H1 (cell line): ENCODE data around the gene UBXN11.

Source experiments
- BRCA1 ChIP-seq: IDR thresholded peaks from 2 replicates; pipeline ENCODE4 v1.6.1; 2012; ENCODE audit warnings: low read depth, low read length, improper control_type of control experiment
- CHD1 ChIP-seq: IDR thresholded peaks from 2 replicates; pipeline ENCODE4 v1.6.1; 2012; ENCODE audit warnings: low read depth, low read length, improper control_type of control experiment
- EP300 ChIP-seq, 2 experiments: IDR thresholded peaks; 1 replicate in 1 of 2; 2 replicates in 1 of 2; pipeline ENCODE4 v1.6.1; 2011 to 2012; ENCODE audit warnings: low read depth in 2 of 2, low read length in 2 of 2, mild to moderate bottlenecking in 2 of 2, borderline replicate concordance in 1 of 2, inconsistent platforms in 1 of 2, moderate library complexity in 1 of 2
- RXRA ChIP-seq: IDR thresholded peaks from 2 replicates; pipeline ENCODE4 v1.6.1; 2011; ENCODE audit warnings: low read depth, mild to moderate bottlenecking, low read length, moderate library complexity; ENCODE audit not compliant: insufficient read depth
- SP1 ChIP-seq: IDR thresholded peaks from 2 replicates; pipeline ENCODE4 v1.6.1; 2011; ENCODE audit warnings: low read depth, low read length
- TAF1 ChIP-seq: IDR thresholded peaks from 2 replicates; pipeline ENCODE4 v1.6.1; 2011; ENCODE audit warnings: mild to moderate bottlenecking, low read depth, low read length
- TEAD4 ChIP-seq: IDR thresholded peaks from 2 replicates; pipeline ENCODE4 v1.6.1; 2012; ENCODE audit warnings: low read depth, low read length, inconsistent platforms, mixed read lengths
- TF ChIP-seq, protein P1 (sequence below), 3 experiments: IDR thresholded peaks; 1 replicate in 2 of 3; 2 replicates in 1 of 3; pipeline versions ENCODE4 v1.5.1 to v1.6.1; 2011; ENCODE audit warnings: low read length in 3 of 3, mild to moderate bottlenecking in 3 of 3, inconsistent platforms in 2 of 3, low read depth in 1 of 3, moderate library complexity in 1 of 3; ENCODE audit not compliant: insufficient read depth in 1 of 3; ENCODE audit errors: control extremely low read depth in 1 of 3

DNA sequence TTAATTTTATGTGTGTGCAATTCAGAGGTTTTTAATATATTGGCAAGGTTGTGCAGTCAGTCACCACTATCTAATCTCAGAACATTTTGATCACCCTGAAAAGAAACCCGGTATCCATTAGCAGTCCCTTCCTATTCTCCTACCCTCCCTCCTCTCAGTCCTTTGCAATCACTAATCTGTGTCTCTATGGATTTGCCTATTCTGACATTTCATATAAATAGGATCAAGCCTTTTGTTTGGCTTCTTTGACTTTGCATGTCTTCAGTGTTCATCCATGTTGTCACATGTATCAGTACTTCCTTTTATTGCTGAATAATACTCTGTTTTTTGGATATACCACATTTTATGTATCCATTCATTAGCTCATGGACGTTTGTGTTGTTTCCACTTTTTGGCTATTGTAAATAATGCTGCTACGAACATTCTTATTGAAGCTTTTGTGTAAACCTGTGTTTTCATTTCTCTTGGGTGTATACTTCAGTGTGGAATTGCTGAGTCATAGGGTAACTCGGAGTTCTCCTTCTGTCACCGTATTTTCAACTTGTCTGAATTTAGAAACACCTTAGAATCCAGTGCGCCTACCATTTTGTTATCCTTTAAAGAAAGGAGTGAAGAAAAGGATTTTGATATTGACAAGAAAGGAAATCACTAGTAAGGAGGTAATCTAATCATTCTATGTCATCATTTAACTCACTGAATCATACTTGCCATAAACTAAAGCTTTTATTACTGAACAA, 69.0 kb downstream of the UBXN11 start:
- no peak for TF ChIP-seq BRCA1
- TF ChIP-seq, protein P1, sequence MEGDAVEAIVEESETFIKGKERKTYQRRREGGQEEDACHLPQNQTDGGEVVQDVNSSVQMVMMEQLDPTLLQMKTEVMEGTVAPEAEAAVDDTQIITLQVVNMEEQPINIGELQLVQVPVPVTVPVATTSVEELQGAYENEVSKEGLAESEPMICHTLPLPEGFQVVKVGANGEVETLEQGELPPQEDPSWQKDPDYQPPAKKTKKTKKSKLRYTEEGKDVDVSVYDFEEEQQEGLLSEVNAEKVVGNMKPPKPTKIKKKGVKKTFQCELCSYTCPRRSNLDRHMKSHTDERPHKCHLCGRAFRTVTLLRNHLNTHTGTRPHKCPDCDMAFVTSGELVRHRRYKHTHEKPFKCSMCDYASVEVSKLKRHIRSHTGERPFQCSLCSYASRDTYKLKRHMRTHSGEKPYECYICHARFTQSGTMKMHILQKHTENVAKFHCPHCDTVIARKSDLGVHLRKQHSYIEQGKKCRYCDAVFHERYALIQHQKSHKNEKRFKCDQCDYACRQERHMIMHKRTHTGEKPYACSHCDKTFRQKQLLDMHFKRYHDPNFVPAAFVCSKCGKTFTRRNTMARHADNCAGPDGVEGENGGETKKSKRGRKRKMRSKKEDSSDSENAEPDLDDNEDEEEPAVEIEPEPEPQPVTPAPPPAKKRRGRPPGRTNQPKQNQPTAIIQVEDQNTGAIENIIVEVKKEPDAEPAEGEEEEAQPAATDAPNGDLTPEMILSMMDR (IDR thresholded peaks at IDR 0.05; ENCODE audit: control extremely low read depth in 1 of 3, insufficient read depth in 1 of 3, low read depth in 1 of 3, low read length in 3 of 3) = no peak
- no peak for TF ChIP-seq EP300 (IDR thresholded peaks at IDR 0.05; ENCODE audit: borderline replicate concordance in 1 of 2, low read depth in 2 of 2, low read length in 2 of 2)
- no peak for TF ChIP-seq RXRA
- no peak for TF ChIP-seq TEAD4
- no peak for TF ChIP-seq CHD1
- TF ChIP-seq SP1 = no peak
- TF ChIP-seq TAF1 = no peak
